GM23248 (cell line): Measurements from ENCODE around the gene BNIPL. TPM values are rescaled to one million over a fixed set of nuclear protein-coding genes. Genes with fewer than 3 reads are reported as not detected.

Source experiments
- DNase-seq: peaks from one replicate; pipeline ENCODE4 v3.0.0-alpha.2; 2015
- H2AFZ ChIP-seq: fragments of 200-600 bp; sonication (generic); 2 replicates; pipeline ENCODE4 v1.6.1; 2016; ENCODE audit warnings: antibody characterized with exemption
- H3F3A ChIP-seq: fragments of 200-600 bp; sonication (generic); 2 replicates; pipeline ENCODE4 v1.6.1; 2016; ENCODE audit warnings: mild to moderate bottlenecking, antibody characterized with exemption, mixed run types; ENCODE audit not compliant: insufficient read depth
- H3K27ac ChIP-seq: fragments of 200-600 bp; sonication (generic); 2 replicates; pipeline ENCODE4 v1.5.1; 2016; ENCODE audit warnings: mild to moderate bottlenecking
- H3K27me3 ChIP-seq: fragments of 200-600 bp; sonication (generic); replicated peaks from 2 replicates; pipeline ENCODE4 v1.6.1; 2016; ENCODE audit warnings: mild to moderate bottlenecking; ENCODE audit not compliant: insufficient read depth
- H3K36me3 ChIP-seq: fragments of 200-600 bp; sonication (generic); 2 replicates; pipeline ENCODE4 v1.6.1; 2016; ENCODE audit warnings: low read depth, mild to moderate bottlenecking
- H3K4me1 ChIP-seq: fragments of 200-600 bp; sonication (generic); 2 replicates; pipeline ENCODE4 v1.6.1; 2016; ENCODE audit warnings: mild to moderate bottlenecking; ENCODE audit not compliant: insufficient read depth
- H3K4me2 ChIP-seq: fragments of 200-600 bp; sonication (generic); one replicate; pipeline ENCODE4 v1.6.1; 2016; ENCODE audit warnings: mild to moderate bottlenecking; ENCODE audit not compliant: unreplicated experiment
- H3K4me3 ChIP-seq: fragments of 200-600 bp; sonication (generic); 2 replicates; pipeline ENCODE4 v1.5.1; 2016; ENCODE audit warnings: mild to moderate bottlenecking
- H3K79me2 ChIP-seq: fragments of 200-600 bp; sonication (generic); 2 replicates; pipeline ENCODE4 v1.6.1; 2016; ENCODE audit warnings: mild to moderate bottlenecking; ENCODE audit not compliant: insufficient read depth
- H3K9ac ChIP-seq: fragments of 200-600 bp; sonication (generic); 2 replicates; pipeline ENCODE4 v1.6.1; 2016; ENCODE audit warnings: mild to moderate bottlenecking
- H3K9me2 ChIP-seq: fragments of 200-600 bp; sonication (generic); 2 replicates; pipeline ENCODE4 v1.6.1; 2016; ENCODE audit warnings: mixed run types, mild to moderate bottlenecking, moderate library complexity; ENCODE audit not compliant: insufficient read depth
- H3K9me3 ChIP-seq: fragments of 200-600 bp; sonication (generic); one replicate; pipeline ENCODE4 v1.6.1; 2017; ENCODE audit warnings: low read depth
- H4K20me1 ChIP-seq: fragments of 200-600 bp; sonication (generic); 2 replicates; pipeline ENCODE4 v1.6.0; 2016; ENCODE audit not compliant: insufficient read depth
- EZH2 ChIP-seq: fragments of 200-600 bp; sonication (generic); IDR thresholded peaks from 2 replicates; pipeline ENCODE4 v1.6.1; 2018; ENCODE audit warnings: antibody characterized with exemption, mild to moderate bottlenecking; ENCODE audit not compliant: insufficient read depth, poor library complexity, severe bottlenecking
- EZH2phosphoT487 ChIP-seq: fragments of 200-600 bp; sonication (generic); IDR thresholded peaks from 2 replicates; pipeline ENCODE4 v1.6.1; 2018; ENCODE audit warnings: antibody characterized with exemption, moderate library complexity, mild to moderate bottlenecking, low read depth; ENCODE audit not compliant: insufficient read depth
- WGBS, 2 experiments: methylation state at CpG; one replicate each; pipeline ENCODE4 v1.1.6; 2015 to 2017; ENCODE audit warnings: low lambda C conversion rate in 2 of 2, low coverage in 1 of 2; ENCODE audit errors: missing lambda C conversion rate in 2 of 2; 5-methylcytosine and 5-hydroxymethylcytosine counted together
- in situ Hi-C: fragments of 300-500 bp; cut with MboI; formaldehyde crosslinking; loops from 2 replicates; pipeline ENCODE4 v1.15.0; 2020
- polyA plus RNA-seq: library from polyadenylated mRNA; unstranded; fragments of >200 nt; fragmentation: Nextera tagmentation; extraction: Ambion mirVana; gene quantifications from 2 replicates; pipeline ENCODE4 v1.2.1, GENCODE V29; 2016
- total RNA-seq: library from RNA; depleted of rRNA; stranded (reverse); fragments of >200 nt; shearing (Covaris generic); gene quantifications from 2 replicates; pipeline ENCODE4 v1.2.3, GENCODE V29; 2014

BNIPL gene
- total and polyA plus RNA-seq, 2 experiments from 2014 or later, result 0.09 TPM; not detected in 1

DNA sequence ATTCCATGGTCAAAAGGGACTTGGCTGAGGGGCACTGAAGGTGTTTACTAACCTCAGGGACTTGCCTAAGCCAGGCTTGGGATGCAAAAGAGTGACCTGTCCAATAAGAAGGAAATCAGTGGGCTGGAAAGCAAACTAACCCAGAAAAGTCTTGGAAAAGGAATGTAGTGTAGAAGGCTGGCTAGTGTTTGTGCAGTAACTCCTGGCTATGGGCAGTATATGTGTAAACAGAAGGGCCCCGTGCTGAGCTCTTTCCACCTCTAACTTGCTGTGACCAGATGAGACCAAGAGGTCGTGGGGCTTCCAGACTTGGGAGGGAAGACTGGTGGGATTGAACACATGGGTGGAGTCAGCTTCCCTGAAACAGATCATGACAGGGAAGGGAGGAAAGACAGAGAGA lies 33.8 kb upstream of the BNIPL start:
- in situ Hi-C loops, result no loop called here
- no peak overlapping the region for H3K4me2 ChIP-seq
- H3K4me1 ChIP-seq, result peaks cover 26% of the 10 kb centered on the region
- H3K27me3 ChIP-seq, result no peaks in the 10 kb centered on the region
- H3K4me3 ChIP-seq, result no peak overlapping the region
- WGBS, 2 experiments, result 24 to 43% methylated on average over 2 of the region's 2 CpGs
- H3F3A ChIP-seq, result peaks cover 10% of the 10 kb centered on the region
- TF ChIP-seq EZH2phosphoT487, result no peak
- TF ChIP-seq EZH2, result no peak
- H4K20me1 ChIP-seq, result no peaks in the 10 kb centered on the region
- no peak overlapping the region for H2AFZ ChIP-seq
- no peaks in the 10 kb centered on the region for H3K9me3 ChIP-seq
- H3K36me3 ChIP-seq, result no peaks in the 10 kb centered on the region
- no peak overlapping the region for H3K9ac ChIP-seq
- peaks cover 13% of the 10 kb centered on the region; the same call in 1 of the 2 replicates for H3K79me2 ChIP-seq
- no peak overlapping the region for H3K27ac ChIP-seq
- no peaks in the 10 kb centered on the region for H3K9me2 ChIP-seq
- no peak for DNase-seq

DNA sequence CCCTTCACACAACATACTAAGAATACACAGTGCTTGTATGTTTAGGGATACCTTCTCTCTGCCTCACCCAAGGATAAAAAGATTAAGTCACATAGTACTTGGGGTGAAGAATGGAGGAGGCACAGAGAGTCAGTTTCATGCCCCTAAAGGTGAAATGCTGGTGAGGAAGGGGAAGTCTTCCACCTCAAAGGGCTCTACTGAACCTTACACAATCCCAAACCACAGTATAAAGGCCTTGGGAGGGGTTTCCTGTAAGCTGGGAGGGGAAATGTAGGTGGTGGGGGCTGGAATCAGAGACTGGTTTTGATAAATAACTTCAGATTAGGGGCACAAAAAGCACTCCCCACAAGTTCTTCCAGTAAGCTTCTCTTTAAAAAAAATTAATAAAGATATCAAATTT lies 33.2 kb upstream of the BNIPL start:
- no peak for TF ChIP-seq EZH2phosphoT487
- TF ChIP-seq EZH2, result no peak
- no peak overlapping the region for H3K4me3 ChIP-seq
- in situ Hi-C loops, result no loop called here

DNA sequence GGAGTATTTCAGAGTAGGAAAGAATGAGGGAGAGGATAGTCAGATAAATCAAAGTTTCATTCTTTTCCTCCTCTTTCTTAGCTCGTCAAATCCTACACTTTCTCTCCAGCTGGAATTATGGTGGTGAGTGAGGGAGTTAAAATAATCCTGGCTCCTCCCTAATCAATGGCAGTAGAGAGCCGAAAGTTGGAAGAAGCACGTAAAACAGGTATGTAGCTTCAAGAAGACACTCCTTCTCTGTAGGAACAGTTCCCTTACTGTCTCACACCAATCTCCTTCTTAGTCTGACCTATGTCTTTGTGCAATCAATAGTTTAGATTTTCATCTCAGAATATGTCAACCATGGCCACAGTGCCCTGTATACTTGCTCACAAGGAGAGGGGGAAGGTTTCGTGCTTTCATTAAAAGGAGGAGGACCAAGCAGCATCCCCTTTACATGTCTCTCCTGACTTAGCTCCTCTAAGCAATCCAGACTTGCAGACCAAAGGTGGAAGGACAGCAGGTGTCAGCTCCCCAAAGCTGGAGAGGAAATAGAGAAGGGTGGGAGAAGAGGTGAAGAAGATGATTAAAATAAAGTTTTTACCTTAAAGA lies 30.6 kb upstream of the BNIPL start:
- 5 to 15% methylated on average over 4 of the region's 4 CpGs for WGBS, 2 experiments
- H3K4me3 ChIP-seq, result peak overlapping the region; percentile 69
- H3K27me3 ChIP-seq, result no peaks in the 10 kb centered on the region
- peak overlapping the region; percentile 82 for H3K4me2 ChIP-seq
- H3K36me3 ChIP-seq, result no peaks in the 10 kb centered on the region
- no peak for TF ChIP-seq EZH2phosphoT487
- TF ChIP-seq EZH2, result no peak
- H3K27ac ChIP-seq, result peak overlapping the region; percentile 94
- H3K9ac ChIP-seq, result peak overlapping the region; percentile 82
- in situ Hi-C loops, result no loop called here
- H3K4me1 ChIP-seq, result peaks cover 32% of the 10 kb centered on the region
- H2AFZ ChIP-seq, result peak overlapping the region; percentile 84
- peak; percentile 25 for DNase-seq
- H3K79me2 ChIP-seq, result peaks cover 37% of the 10 kb centered on the region
- H3K9me2 ChIP-seq, result no peaks in the 10 kb centered on the region
- H3K9me3 ChIP-seq, result no peaks in the 10 kb centered on the region
- no peaks in the 10 kb centered on the region for H4K20me1 ChIP-seq
- H3F3A ChIP-seq, result peaks cover 23% of the 10 kb centered on the region

More for the DNA sequence above, 33.2 kb upstream of the BNIPL start:
- Histone ChIP-seq H3K4me1 (peaks cover 29% of the 10 kb centered on the region), H3K9me3 (no peaks in the 10 kb centered on the region), H4K20me1 (no peaks in the 10 kb centered on the region), H3K9me2 (no peaks in the 10 kb centered on the region), H2AFZ (no peak overlapping the region), H3K9ac (no peak overlapping the region), H3K79me2 (peaks cover 13% of the 10 kb centered on the region; the same call in 1 of the 2 replicates), H3K27ac (no peak overlapping the region), H3K4me2 (no peak overlapping the region), H3K36me3 (no peaks in the 10 kb centered on the region), H3F3A (peaks cover 13% of the 10 kb centered on the region), H3K27me3 (no peaks in the 10 kb centered on the region)
- no peak for DNase-seq

DNA sequence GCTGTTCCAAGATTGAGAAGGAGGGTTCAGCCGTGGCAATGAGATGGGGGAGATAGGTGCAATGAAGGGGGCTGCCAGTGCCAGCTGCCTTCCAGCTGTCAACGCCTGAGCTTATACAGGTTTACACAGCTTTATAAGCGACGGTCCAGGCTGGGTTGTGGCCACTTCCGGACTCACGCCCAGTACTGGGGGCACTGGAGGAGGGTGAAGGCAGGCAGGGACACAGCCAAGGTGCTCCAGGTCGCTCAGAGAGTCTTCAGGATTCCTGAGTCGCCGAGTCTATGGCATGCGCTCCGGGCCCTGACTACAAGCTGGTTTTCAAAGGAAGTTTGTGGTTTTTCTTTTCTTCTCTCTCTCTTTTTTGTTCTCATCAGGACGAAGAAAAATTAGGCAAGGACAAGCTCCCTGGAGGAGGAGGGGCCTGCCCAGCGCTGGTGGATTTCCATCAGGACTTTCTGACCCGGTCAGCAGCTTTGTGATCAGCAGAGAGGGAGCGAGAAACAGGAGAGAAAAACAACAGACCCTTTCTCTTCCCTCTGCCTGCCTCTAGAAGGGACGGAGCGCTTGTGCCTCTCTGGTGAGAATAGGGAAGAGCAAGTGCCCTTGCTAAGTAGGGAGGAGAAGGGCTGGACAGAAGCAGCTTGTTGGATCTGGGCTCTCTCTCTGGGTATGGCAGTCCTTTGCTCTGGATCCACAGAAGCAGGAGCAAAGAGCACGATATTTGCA lies 29.9 kb upstream of the BNIPL start, which contains the start of gene MINDY1:
TSS of gene MINDY1 (minus strand) at position 576 of the 726 bp plus-strand sequence. CDS start 4,285 bp downstream, outside the sequence.
- H4K20me1 ChIP-seq, result no peaks in the 10 kb centered on the region
- no peaks in the 10 kb centered on the region for H3K36me3 ChIP-seq
- peak; percentile 93 for DNase-seq
- peaks cover 39% of the 10 kb centered on the region for H3K4me1 ChIP-seq
- H3K79me2 ChIP-seq, result peaks cover 44% of the 10 kb centered on the region
- H3F3A ChIP-seq, result peaks cover 30% of the 10 kb centered on the region
- TF ChIP-seq EZH2phosphoT487 (no peak), EZH2 (no peak)
- H2AFZ ChIP-seq, result peak within 1 kb of the TSS; percentile 84
- peak within 1 kb of the TSS; percentile 82 for H3K4me2 ChIP-seq
- H3K27me3 ChIP-seq, result no peaks in the 10 kb centered on the region
- WGBS, 2 experiments, result 1 to 2% methylated on average over 16 to 18 of the region's 18 CpGs
- no peaks in the 10 kb centered on the region for H3K9me3 ChIP-seq
- peak within 1 kb of the TSS; percentile 94 for H3K27ac ChIP-seq
- in situ Hi-C loops, result no loop called here
- no peaks in the 10 kb centered on the region for H3K9me2 ChIP-seq
- H3K9ac ChIP-seq, result peak within 1 kb of the TSS; percentile 93
- H3K4me3 ChIP-seq, result peak within 1 kb of the TSS; percentile 89
